HG03025 (cell line): Measurements from ENCODE around the gene NXT1.

ENCODE experiments used
- ATAC-seq: cut with Tn5 transposase; IDR thresholded peaks from one replicate; pipeline ENCODE4 v1.9.1; 2021; ENCODE audit warnings: mild to moderate bottlenecking, moderate library complexity; ENCODE audit not compliant: unreplicated experiment, low FRiP score

NXT1 gene

DNA sequence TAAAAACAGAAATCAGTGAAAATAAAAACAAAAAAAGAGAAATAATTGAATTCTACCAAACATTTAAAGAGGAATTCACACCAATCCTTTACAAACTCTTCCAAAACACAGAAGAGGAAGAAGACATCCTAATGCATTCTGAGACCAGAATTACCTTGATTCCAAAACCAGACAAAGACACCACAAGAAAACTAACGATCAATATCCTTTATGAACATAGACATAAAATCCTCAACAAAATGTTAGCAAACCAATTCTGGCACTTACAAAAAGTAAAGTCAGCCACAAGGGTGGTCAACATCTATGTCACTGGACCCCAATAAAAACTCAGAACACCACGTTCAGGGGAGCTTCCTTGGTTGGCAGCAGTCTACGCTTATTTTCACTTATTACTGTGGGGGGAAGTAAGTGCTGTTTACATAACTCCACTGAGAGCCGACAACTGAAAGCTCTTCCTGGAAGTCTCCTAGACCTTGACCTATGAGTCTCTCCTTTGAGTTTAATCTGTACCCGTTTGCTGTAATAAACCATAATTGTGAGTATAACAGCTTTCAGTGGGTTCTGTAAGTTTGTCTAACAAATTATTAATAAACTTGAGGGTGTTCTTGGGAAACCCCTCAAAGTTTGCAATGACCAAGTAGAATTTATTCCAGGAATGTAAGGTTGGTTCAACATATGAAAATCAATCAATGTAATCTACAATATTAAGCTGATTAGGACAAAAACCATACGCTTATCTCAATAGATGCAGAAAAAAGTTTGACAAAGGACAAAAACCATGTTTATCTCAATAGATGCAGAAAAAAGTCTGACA, 35.9 kb downstream of the NXT1 start:
- no peak for ATAC-seq

DNA sequence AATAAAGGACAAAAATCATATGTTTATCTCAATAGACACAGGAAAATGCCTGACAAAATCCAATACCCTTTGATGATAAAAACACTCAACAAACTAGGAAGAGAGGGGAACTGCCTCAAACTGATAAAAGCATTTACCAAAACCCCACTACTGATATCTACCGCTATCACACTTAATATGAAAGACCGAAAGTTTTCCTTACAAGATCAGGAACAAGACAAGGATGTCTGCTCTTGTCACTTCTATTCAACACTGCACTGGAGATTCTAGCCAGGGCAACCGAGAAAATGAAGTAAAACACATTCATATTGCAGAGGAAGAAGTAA, 36.5 kb downstream of the NXT1 start:
- no peak for ATAC-seq

GRCh38 chr20:23390091-23390774, 39.6 kb downstream of the NXT1 start:
- no peak for ATAC-seq

DNA sequence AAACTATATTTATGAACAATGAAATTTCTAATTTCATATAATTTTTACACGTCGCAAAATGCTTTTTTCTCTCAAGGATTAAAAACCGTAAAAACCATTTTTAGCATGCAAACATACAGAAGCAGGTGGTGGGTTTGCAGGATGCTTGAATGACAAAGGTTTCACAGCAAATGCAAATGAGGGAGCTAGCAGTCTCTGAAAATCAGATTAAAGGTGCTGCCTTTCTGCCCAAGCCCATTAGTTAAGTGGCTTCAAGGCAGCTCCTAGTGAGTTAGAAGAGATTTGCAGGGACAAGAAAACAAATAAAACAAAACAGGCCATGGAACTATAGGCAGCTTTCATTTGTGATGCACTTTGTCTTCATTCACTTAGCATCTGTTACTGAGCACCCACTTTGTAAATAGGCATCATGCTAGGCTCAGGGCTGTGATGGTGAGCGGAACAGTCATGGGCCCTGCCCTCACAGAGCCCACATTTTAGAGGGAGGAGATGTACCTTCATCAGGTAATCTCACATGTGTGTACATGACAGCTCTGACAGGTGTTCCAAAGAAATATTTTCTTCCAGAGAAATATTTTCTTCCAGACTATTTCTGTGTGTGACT, 41.2 kb downstream of the NXT1 start:
- ATAC-seq = no peak

- no peak for ATAC-seq
Observed at GRCh38 chr20:23393996-23394775, 43.6 kb downstream of the NXT1 start.

GRCh38 chr20:23396950-23397627, 46.5 kb downstream of the NXT1 start:
- no peak for ATAC-seq

DNA sequence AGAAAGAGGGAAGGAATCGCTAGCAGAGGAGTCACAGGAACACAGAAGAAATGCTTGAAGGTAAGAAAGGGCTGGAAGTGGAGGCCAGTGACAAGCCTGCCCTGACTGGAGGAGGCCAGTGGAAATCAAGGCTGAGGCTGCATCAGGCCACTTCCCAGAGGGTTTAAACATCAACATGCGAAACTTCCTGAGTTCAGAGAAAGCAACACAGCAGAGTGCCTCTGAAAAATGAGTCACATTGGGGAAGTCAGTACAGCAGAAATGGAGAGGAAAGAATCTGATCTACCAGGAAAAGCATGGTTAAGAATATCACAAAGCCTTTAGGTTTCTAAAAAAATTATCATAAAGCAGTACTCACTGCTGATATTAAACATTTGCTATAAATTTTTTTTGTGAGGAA, 47.4 kb downstream of the NXT1 start:
- no peak for ATAC-seq

DNA sequence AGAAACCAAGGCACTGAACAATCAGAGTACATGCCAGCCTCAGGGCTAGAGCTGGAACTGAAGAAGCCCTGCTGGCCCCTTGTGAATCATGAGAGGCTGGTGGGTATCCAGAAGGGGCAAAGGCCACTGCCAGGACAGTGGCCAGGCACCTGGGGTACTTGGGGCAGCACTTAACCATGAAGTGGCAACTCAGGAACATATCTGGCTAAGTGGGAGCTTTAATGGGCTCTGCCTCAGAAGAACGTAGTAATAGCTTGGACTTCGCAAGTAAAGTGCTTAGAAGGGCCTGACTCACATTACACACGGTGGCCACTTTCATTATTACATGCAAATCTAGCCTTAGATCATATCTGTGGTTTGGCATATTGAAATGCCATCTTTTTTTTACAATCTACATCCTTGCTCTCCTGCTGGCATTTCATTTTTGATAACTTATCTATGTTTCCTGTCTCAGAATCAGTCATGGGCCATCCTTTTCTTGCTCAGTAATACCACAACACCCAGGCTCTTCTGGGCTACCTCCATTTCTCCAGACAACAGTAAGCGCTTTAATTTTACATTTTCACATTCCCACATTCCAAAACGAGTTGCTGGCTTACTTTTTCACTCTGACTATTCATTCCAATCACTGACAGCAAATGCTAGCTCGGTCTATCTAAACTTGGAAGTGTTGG, 49.1 kb downstream of the NXT1 start:
- no peak for ATAC-seq

DNA sequence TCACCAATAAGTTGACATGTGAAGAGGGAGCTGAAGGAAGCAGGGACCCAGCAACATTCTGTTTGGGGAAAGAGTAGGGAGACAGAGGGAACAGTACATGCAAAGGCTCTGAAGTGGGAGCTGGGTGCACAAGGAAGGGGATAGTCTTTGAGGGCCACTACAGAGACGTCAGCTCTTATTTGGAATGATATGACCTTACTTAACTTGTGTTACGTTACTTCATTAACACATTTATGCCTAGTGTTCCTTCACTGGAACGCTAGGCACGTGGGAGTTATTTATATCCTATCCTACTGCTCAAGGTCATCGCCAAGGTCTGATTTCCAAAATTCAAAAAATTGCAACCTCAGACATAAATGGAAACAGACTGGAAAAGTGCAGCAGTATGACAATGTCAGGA, 50.5 kb downstream of the NXT1 start:
- ATAC-seq = no peak

- ATAC-seq = no peak
Observed at GRCh38 chr20:23403751-23404150, 53.2 kb downstream of the NXT1 start.

DNA sequence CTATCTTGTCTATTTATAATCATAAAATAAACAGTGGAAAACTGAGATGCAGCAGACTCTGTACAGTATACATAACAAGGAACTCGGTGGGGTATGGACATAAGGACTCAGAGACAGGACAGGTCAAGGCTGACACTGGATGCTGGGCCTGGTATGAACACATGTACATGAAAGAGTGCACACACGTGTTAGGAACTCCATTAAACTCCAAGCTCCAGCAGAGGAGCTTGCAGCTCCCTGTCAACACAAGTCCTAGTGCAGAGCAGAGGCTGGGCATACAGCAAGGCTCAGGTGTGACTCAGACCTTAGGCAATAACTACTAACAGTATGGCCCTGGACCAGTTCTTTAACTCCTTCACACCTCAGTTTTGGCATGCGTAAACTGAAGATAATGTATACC, 53.6 kb downstream of the NXT1 start:
- no peak for ATAC-seq
